SK-N-SH (cell line): ENCODE measurements around the gene FAM222B.

ENCODE experiments used
- POLR2AphosphoS5 ChIP-seq: IDR thresholded peaks from 2 replicates; pipeline ENCODE4 v1.6.1; 2012; ENCODE audit warnings: low read depth, low read length
- TF ChIP-seq, protein P1 (sequence below): IDR thresholded peaks from 2 replicates; pipeline ENCODE4 v1.4.0; 2012; ENCODE audit warnings: low read depth
- TF ChIP-seq, protein P2 (sequence below): fragments of 200-600 bp; sonication (generic); IDR thresholded peaks from 2 replicates; pipeline ENCODE4 v1.6.1; 2017; ENCODE audit warnings: antibody characterized with exemption, mild to moderate bottlenecking, moderate library complexity

DNA sequence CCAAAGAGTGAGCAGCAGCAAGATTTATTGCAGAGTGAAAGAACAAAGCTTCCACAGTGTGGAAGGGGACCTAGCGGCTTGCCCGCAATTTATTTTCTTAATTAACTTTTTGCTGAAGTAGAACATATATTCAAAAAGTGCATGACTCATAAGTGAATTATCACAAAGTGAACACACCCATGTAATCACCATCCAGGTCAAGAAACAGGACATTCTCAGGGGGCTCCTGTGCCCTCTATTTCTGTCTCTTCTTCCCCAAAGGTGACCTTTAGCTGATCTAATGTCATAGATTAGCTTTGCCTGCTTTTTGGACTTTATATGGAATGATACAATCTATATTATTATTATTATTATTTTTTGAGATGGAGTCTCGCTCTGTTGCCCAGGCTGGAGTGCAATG lies 32.2 kb upstream of the FAM222B start:
- TF ChIP-seq POLR2AphosphoS5: no peak
- TF ChIP-seq, protein P1, sequence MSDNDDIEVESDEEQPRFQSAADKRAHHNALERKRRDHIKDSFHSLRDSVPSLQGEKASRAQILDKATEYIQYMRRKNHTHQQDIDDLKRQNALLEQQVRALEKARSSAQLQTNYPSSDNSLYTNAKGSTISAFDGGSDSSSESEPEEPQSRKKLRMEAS: no peak
- TF ChIP-seq, protein P2, sequence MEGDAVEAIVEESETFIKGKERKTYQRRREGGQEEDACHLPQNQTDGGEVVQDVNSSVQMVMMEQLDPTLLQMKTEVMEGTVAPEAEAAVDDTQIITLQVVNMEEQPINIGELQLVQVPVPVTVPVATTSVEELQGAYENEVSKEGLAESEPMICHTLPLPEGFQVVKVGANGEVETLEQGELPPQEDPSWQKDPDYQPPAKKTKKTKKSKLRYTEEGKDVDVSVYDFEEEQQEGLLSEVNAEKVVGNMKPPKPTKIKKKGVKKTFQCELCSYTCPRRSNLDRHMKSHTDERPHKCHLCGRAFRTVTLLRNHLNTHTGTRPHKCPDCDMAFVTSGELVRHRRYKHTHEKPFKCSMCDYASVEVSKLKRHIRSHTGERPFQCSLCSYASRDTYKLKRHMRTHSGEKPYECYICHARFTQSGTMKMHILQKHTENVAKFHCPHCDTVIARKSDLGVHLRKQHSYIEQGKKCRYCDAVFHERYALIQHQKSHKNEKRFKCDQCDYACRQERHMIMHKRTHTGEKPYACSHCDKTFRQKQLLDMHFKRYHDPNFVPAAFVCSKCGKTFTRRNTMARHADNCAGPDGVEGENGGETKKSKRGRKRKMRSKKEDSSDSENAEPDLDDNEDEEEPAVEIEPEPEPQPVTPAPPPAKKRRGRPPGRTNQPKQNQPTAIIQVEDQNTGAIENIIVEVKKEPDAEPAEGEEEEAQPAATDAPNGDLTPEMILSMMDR: no peak
